Sigmoid colon (tissue), 4 donors: Measurements from ENCODE around the gene MAPK10.

Experiments
- CTCF ChIP-seq, 4 experiments: fragments of 450-650 bp in 3 of 4; fragments of 200-600 bp in 1 of 4; IDR thresholded peaks; one replicate each; pipeline ENCODE4 v1.5.1; 2016 to 2019; ENCODE audit warnings: antibody characterized with exemption in 4 of 4, mild to moderate bottlenecking in 3 of 4, moderate library complexity in 2 of 4
- EP300 ChIP-seq, 4 donors: sonication (generic); formaldehyde crosslinking; IDR thresholded peaks; one replicate each; pipeline ENCODE4 v1.6.1; 2017; ENCODE audit warnings: antibody characterized with exemption in 4 of 4
- POLR2A ChIP-seq, 2 donors: fragments of 450-650 bp; IDR thresholded peaks; one replicate each; pipeline ENCODE4 v1.6.1; 2016; ENCODE audit warnings: antibody characterized with exemption in 2 of 2, mild to moderate bottlenecking in 2 of 2, moderate library complexity in 2 of 2
- POLR2AphosphoS5 ChIP-seq, 4 donors: sonication (generic); formaldehyde crosslinking; IDR thresholded peaks; one replicate each; pipeline ENCODE4 v1.6.1; 2017; ENCODE audit warnings: antibody characterized with exemption in 4 of 4

DNA sequence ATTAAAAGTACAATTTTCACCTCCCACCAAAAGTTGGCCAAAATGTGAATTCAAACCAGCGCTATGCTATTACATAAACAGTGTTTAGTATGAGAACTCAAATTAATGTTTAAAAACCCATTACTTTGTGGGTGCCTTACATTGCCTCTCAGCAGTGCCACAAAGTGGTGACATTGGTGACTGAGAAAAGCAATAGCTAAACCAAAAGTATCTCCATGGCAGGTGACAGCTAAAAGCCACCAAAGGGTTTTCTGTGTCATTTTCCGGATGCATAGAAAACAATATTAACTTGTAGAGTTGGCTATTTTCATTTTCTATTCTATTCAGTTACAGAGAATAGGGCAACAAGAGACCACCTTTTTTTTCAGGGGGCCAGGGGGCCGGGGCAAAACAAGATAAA, 261.2 kb downstream of the MAPK10 start:
- TF ChIP-seq CTCF (IDR thresholded peaks at IDR 0.05): no peak
- no peak for TF ChIP-seq POLR2A (IDR thresholded peaks at IDR 0.05)
- TF ChIP-seq EP300 (IDR thresholded peaks at IDR 0.05): no peak
- TF ChIP-seq POLR2AphosphoS5 (IDR thresholded peaks at IDR 0.05): no peak
